Adrenal gland (tissue), 5 donors: ENCODE results near the gene PSD2.

Source experiments
- POLR2A ChIP-seq, 2 donors: fragments of 450-650 bp; IDR thresholded peaks; one replicate each; pipeline ENCODE4 v1.6.1; 2017; ENCODE audit warnings: antibody characterized with exemption in 2 of 2, mild to moderate bottlenecking in 2 of 2, moderate library complexity in 1 of 2
- TF ChIP-seq, protein P1 (sequence below), 6 experiments: fragments of 450-650 bp in 4 of 6; fragments of 200-600 bp in 2 of 6; sonication (generic) in 1 of 6; IDR thresholded peaks; 1 replicate in 5 of 6; 2 replicates in 1 of 6; pipeline versions ENCODE4 v1.5.1 to v1.8.0; 2016 to 2021; ENCODE audit warnings: antibody characterized with exemption in 6 of 6, mild to moderate bottlenecking in 2 of 6, moderate library complexity in 1 of 6
- donor health status: DM: no; HTN: no; CAD: no.

DNA sequence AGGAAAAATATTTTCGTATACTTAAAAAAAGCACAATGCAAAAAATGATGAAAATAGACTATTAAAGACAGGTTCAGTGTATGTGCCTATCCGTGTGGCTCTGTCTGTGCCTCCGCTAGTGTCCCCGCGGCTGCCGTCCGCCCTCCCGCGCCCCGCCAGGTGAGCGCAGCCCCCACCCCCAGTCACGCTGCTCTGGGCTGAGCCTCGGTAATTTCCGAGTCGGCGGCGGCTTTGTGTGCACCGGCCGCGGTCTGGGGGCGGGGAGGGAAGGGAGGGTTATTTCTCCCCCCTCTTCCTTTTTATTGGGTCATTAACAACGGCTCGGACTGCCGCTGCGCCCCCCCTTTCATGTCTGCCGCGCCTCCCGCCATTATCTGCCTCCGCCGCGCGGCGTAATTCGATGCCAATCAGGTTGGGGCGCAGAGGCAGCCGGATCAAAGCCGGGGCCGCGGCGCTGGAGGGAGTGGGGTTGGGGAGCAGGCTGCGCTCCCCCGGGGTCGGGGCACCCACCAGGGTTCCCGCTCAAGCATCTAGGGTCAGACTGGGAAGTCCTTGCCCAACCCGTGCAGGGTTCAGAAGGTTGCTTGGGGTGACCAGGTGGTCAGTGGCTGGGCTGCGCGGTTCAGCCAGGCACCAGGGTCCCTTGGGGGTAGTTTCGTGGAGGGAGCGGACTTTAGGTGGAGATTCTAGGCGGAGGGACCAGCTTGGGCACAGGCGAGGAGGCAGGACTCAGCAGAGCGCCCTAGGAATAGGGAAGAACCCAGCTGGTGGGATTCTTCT lies 39.5 kb upstream of the PSD2 start:
- TF ChIP-seq, protein P1, sequence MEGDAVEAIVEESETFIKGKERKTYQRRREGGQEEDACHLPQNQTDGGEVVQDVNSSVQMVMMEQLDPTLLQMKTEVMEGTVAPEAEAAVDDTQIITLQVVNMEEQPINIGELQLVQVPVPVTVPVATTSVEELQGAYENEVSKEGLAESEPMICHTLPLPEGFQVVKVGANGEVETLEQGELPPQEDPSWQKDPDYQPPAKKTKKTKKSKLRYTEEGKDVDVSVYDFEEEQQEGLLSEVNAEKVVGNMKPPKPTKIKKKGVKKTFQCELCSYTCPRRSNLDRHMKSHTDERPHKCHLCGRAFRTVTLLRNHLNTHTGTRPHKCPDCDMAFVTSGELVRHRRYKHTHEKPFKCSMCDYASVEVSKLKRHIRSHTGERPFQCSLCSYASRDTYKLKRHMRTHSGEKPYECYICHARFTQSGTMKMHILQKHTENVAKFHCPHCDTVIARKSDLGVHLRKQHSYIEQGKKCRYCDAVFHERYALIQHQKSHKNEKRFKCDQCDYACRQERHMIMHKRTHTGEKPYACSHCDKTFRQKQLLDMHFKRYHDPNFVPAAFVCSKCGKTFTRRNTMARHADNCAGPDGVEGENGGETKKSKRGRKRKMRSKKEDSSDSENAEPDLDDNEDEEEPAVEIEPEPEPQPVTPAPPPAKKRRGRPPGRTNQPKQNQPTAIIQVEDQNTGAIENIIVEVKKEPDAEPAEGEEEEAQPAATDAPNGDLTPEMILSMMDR (IDR thresholded peaks at IDR 0.05), result no peak
- no peak for TF ChIP-seq POLR2A (IDR thresholded peaks at IDR 0.05)
